T follicular helper cell (primary cell): ENCODE measurements around the gene DISC1.

Experiments
- DNase-seq: peaks from one replicate; pipeline ENCODE4 v3.0.0-alpha.2; 2020; ENCODE audit warnings: low read depth

DISC1 gene

GRCh38 chr1:232005300-232005699 lies 378.7 kb downstream of the DISC1 start:
- DNase-seq, result no peak

DNA sequence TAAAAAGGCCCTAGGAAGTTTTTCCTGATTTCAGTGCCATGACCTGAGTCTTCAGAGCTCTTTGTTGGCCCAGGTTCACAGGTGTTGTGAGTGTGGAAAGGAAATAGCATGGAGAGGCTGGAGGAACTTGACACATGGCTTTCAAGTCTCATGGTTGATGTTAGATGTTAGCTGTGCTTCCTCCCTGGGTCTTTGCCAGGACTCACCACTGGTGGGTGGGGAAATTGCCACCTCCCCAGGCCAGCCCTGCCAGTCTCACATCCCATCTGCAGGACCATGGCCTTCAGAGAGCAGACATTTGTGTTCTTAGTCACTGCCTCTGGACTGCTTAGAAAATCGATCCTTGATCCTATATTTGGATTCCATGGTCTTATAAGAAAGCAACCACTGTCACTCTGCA lies 383.2 kb downstream of the DISC1 start:
- no peak for DNase-seq

GRCh38 chr1:232011961-232012360 lies 385.4 kb downstream of the DISC1 start:
- DNase-seq, result no peak

DNA sequence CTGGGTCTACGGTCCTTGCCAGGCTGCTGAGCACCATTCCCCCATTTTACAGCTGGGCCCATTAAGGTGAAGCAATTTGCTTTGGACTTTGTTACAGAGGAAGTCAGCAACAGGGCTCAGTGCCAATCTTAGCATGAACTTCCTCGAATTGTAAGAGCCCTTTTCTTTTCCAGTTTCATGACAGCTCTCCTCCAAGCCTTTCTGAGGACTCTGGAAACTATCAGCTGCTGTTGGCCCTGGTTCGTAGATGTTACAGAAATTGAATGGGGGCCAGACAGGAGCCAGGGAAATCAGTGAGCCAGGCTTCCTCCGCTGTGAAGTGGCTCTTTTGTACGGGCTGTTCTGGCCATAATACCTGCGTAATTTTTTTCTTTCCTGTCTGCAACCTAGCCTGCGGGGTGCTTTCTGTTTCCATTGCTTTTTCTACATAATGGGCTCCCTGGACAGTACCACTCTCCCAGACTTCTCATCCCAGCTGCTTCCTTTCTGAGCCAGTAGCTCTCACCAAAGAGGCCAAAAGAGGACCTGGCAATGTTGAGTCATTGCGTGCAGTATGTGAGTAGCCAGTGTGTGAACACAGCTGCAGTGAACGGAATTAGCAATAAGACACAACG lies 386.3 kb downstream of the DISC1 start:
- DNase-seq, result no peak

GRCh38 chr1:232014941-232015340 lies 388.4 kb downstream of the DISC1 start:
- no peak for DNase-seq

DNA sequence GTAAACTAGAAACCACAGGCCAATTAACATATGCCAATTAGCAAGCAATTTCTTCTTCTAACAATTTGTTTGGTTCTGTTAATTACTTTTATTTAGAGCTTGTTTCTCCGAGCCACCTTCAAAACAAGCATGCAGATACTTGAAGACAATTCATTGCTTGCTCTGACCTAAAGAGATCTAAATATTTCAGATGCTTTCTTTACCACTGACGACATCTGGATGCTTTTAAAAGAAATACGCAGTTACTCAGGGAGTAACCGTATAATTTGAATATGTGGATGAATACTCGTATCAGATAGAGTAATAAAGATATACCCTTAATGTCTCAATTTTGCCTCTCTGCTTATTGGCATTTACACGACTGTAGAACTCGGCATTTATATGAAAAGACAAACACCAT lies 390.0 kb downstream of the DISC1 start:
- DNase-seq, result no peak

- DNase-seq, result no peak
Measured at GRCh38 chr1:232017057-232017456, 390.5 kb downstream of the DISC1 start.

- DNase-seq, result no peak
Measured at GRCh38 chr1:232017759-232018158, 391.2 kb downstream of the DISC1 start.

- no peak for DNase-seq
Measured at GRCh38 chr1:232018231-232019025, 391.8 kb downstream of the DISC1 start.

DNA sequence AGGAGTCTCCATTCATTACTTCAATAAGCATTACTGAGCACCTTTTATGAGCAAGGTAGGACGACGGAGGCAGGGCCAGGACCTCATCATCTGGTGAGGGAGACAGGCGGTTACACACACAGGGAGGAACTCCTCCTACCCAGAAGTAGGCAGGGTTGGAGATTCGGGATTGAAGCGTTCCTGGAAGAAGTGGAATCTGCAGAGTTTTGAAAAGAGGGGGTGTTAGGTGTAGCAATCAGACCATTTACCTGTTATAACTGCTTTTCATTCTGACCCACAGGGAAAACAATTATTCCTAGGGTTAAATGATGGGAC lies 392.4 kb downstream of the DISC1 start:
- no peak for DNase-seq

- no peak for DNase-seq
Measured at GRCh38 chr1:232020352-232020751, 393.8 kb downstream of the DISC1 start.

DNA sequence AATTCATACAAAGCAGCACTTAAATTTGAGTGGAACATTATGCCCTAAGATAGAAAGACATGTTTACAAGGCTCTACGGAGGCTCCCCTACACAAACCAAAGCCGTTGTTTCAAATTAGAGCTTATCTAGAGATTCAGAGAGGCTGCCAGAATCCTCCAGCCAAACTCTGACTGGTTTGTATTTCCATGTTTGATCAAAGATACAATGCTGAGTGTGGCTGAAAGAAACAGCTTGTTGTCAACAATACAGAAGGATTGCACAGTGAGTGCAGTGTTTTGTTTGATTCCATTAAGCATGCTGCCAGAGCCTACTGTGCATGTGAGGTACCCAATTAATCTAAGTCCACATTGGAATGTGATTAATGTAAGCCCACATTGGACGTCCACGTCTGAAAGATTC lies 402.7 kb downstream of the DISC1 start:
- no peak for DNase-seq

DNA sequence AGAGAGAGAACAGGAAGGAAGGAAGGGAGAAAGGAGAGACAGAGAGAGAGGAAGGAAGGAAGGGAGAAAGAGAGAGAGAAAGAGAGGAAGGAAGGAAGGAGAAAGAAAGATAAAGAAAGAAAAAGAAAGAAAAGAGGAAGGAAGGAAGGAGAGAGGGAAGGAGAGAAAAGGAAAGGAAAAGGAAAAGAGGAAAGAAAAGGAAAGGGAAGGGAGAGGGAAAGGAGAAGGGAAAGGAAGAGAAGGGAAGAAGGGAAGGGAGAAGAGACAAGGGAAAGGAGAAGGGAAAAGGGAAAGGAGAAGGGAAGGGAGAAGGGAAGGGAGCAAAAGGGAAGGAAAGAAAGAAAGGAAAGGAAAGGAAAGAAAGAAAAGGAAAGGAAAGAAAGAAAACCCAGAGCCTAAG lies 404.6 kb downstream of the DISC1 start:
- no peak for DNase-seq

- DNase-seq, result no peak
Measured at GRCh38 chr1:232033285-232033684, 406.7 kb downstream of the DISC1 start.

GRCh38 chr1:232034556-232034955 lies 408.0 kb downstream of the DISC1 start:
- DNase-seq, result no peak

DNA sequence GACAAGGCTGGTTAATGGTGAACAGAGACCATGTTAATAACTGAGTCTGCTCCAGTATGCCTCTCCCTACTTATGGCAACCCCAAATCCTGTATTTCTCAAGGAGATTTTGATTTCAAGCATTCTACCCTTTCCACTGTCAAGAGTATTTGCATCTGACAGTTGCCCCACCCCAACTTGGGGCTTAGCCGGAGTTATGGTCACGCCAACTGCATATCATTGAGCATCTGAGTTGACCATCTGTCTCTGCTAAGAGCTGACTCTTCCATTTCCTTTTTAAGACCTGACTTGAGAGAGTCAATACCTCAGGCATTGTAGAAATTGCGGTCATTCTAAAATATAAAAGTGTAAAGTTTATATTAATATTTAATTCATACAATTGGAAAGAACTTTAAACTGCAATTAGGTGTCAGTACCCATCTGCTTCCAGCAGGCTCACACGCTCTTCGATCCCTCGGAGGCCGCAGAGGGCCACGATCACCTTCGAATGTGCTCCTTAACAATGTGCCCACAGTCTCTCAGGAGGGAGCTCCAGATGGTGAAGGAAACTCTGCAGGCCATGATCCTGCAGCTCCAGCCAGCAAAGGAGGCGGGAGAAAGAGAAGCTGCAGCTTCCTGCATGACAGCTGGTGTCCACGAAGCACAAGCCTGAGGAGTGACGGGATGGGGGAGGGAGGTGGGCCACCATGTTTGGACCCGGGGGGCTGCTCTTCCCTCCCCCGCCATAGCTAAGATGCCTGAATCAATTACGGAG lies 409.8 kb downstream of the DISC1 start:
- DNase-seq, result no peak

- DNase-seq, result no peak
Measured at GRCh38 chr1:232037774-232038388, 411.3 kb downstream of the DISC1 start.

- no peak for DNase-seq
Measured at GRCh38 chr1:232038706-232039677, 412.4 kb downstream of the DISC1 start.

DNA sequence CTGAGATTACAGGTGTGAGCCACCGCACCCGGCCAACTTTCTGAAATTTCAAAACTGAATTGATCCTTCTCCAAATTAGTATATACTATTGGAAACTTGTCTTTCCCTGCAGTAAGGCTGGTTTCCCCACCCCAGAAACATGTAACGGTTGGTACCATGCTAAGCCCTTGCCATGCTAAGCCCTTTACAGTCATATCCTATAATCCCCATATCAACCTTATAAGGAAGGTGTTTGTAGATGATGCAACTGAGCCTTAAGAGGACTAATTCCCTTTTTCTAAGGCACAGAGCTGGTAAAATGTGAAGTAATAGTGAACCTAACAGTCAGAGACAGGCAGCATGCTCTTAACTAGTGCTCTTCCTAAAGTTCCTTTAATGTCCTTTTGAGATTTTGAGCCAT lies 413.7 kb downstream of the DISC1 start:
- DNase-seq, result no peak

- DNase-seq, result no peak
Measured at GRCh38 chr1:232044728-232045127, 418.1 kb downstream of the DISC1 start.

DNA sequence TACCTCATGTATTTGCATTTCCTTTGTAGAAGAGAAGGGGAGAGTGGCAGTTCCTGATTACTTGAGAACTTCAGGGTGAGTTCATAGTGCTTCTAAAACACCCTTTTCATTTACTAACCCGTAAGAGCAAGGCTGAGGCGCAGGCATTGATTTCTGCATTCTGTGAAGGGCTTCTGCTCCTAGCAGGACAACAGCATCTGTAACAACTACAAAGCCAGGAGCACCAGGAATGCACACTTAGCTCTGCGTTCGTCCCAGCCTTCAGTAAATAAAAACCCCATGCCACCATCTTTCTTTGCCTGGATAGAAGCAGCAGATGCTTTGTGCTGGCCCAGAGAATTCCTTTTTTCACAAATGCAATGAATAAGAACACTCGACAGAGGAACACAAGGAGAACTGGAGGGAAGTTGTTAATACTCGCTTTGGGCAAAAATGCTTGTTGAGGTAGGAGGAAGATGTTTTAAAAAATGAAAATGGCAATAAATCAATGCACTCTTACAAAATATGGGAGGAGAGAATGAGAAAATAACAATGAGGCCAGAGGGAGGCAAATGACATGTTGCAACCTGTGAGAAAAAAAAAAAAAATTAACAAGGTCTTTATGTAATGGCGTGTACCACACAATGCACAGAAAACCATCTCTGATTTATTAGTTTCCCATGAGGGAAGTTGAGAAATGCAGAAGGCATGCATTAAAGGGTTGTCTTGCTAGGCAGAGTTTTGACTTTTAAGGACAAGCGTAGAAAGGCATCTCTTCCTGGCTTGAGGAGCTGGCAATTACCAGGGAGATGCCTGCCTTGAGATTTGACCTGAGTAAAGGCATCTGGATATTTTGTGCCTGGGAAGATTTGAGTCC lies 418.8 kb downstream of the DISC1 start:
- no peak for DNase-seq
